ENCODE measurements around the gene ATP5PO. TPM values are rescaled to one million over a fixed set of nuclear protein-coding genes. Genes with fewer than 3 reads are reported as not detected.

The ATP5PO gene
- total and polyA plus RNA-seq, 2 donors (not counting 1 experiment from before 2014, with no cell fraction given) = 123 to 139 TPM

DNA sequence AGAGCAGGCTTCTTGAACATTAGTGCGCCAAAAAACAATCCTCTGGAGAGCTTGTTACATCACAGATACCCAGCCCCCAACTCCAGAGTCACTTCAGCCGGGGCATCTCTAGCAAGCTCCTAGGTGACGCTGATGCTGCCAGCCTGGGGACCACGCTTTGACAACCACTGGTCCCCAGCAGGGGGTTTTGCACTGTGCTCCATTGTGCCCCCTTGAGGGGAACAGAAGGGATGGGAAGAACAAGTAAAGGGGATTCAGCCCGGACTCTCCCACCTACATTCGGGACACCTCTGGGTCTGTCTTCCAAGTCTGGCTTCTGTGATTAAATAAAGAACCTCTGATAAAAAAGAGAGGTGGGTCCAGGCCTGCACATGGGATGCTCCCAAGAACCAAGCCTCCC is 60.4 kb downstream of the ATP5PO start:
- POLR2A ChIA-PET = no interaction called here
- Histone ChIP-seq H4K20me1 (ENCODE audit: control insufficient read depth, insufficient read depth, low read length, poor library complexity, severe bottlenecking) (no peaks in the 10 kb centered on the region), H3K9ac (ENCODE audit: low read length) (no peak overlapping the region), H3K9me3 (ENCODE audit: control extremely low read depth in 1 of 3, control insufficient read depth in 2 of 3, insufficient read depth in 1 of 3, low read length in 2 of 3) (no peaks in the 10 kb centered on the region), H3K4me3 (ENCODE audit: control extremely low read depth in 1 of 5, extremely low read depth in 1 of 5, insufficient read depth in 1 of 5, low read depth in 2 of 5, low read length in 4 of 5) (no peak overlapping the region), H3K4me2 (replicated peaks; ENCODE audit: low read depth, low read length, poor library complexity, severe bottlenecking) (no peak overlapping the region), H3K27me3 (replicated peaks in 1 of 4; ENCODE audit: control extremely low read depth in 1 of 4, control insufficient read depth in 3 of 4, insufficient read depth in 4 of 4, low read length in 3 of 4) (no peaks in the 10 kb centered on the region), H3K36me3 (replicated peaks in 1 of 2; ENCODE audit: control extremely low read depth in 1 of 2, control insufficient read depth in 1 of 2, extremely low read depth in 1 of 2, insufficient read depth in 2 of 2, low read length in 1 of 2) (no peaks in the 10 kb centered on the region), H3K27ac (ENCODE audit: low read length in 2 of 2) (no peak overlapping the region), H2AFZ (ENCODE audit: insufficient read depth, low read depth, low read length, poor library complexity, severe bottlenecking) (no peak overlapping the region), H3K79me2 (ENCODE audit: control insufficient read depth, insufficient read depth, low read length) (no peaks in the 10 kb centered on the region), H3K4me1 (ENCODE audit: control insufficient read depth in 2 of 2, insufficient read depth in 2 of 2, low read length in 2 of 2) (no peaks in the 10 kb centered on the region)
- DNase-seq (no peak), ATAC-seq (ENCODE audit: low read depth) (no peak)
- Mint-ChIP-seq H3K9me3 (ENCODE audit: insufficient read depth) (no peaks in the 10 kb centered on the region), H3K4me1 (no peaks in the 10 kb centered on the region), H3K27me3 (peaks cover 18% of the 10 kb centered on the region), H3K27ac (no peak overlapping the region), H3K4me3 (no peak overlapping the region)
- TF ChIP-seq, protein P1, sequence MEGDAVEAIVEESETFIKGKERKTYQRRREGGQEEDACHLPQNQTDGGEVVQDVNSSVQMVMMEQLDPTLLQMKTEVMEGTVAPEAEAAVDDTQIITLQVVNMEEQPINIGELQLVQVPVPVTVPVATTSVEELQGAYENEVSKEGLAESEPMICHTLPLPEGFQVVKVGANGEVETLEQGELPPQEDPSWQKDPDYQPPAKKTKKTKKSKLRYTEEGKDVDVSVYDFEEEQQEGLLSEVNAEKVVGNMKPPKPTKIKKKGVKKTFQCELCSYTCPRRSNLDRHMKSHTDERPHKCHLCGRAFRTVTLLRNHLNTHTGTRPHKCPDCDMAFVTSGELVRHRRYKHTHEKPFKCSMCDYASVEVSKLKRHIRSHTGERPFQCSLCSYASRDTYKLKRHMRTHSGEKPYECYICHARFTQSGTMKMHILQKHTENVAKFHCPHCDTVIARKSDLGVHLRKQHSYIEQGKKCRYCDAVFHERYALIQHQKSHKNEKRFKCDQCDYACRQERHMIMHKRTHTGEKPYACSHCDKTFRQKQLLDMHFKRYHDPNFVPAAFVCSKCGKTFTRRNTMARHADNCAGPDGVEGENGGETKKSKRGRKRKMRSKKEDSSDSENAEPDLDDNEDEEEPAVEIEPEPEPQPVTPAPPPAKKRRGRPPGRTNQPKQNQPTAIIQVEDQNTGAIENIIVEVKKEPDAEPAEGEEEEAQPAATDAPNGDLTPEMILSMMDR (IDR thresholded peaks at IDR 0.05) = no peak
- no peak for TF ChIP-seq EZH2 (IDR thresholded peaks at IDR 0.05; ENCODE audit: borderline replicate concordance, insufficient read depth, low read depth, low read length, poor library complexity, severe bottlenecking)
- WGBS (ENCODE audit: insufficient coverage) = 82% methylated on average over 3 of the region's 6 CpGs
- intact Hi-C loops (cut with micrococcal nuclease) = no loop called here
- CTCF ChIA-PET = no interaction called here

DNA sequence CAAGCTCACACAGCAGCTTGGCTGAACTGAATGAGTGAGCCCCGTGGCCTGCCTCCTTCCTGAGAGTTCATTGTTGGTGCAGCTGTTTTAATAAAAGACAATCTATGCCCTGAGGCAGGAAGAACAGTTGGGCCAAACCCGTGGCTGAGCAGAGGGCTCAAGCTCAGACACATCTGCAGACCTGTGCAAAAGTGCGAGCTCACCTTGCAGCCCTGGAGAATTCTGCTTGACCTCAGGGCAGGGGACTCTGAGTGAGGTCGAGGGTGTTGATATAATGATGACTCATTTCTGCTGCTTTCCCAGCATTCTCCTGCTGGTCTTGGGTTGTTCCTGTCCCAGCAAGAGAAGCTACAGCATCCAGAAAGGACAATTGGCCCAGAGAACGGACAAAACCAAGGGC is 61.0 kb downstream of the ATP5PO start:
- Histone ChIP-seq H2AFZ (ENCODE audit: insufficient read depth, low read depth, low read length, poor library complexity, severe bottlenecking) (no peak overlapping the region), H3K9ac (ENCODE audit: low read length) (no peak overlapping the region), H3K27ac (ENCODE audit: low read length in 2 of 2) (no peak overlapping the region), H4K20me1 (ENCODE audit: control insufficient read depth, insufficient read depth, low read length, poor library complexity, severe bottlenecking) (no peaks in the 10 kb centered on the region), H3K9me3 (ENCODE audit: control extremely low read depth in 1 of 3, control insufficient read depth in 2 of 3, insufficient read depth in 1 of 3, low read length in 2 of 3) (no peaks in the 10 kb centered on the region), H3K4me2 (replicated peaks; ENCODE audit: low read depth, low read length, poor library complexity, severe bottlenecking) (no peak overlapping the region), H3K79me2 (ENCODE audit: control insufficient read depth, insufficient read depth, low read length) (no peaks in the 10 kb centered on the region), H3K36me3 (replicated peaks in 1 of 2; ENCODE audit: control extremely low read depth in 1 of 2, control insufficient read depth in 1 of 2, extremely low read depth in 1 of 2, insufficient read depth in 2 of 2, low read length in 1 of 2) (no peaks in the 10 kb centered on the region), H3K4me3 (ENCODE audit: control extremely low read depth in 1 of 5, extremely low read depth in 1 of 5, insufficient read depth in 1 of 5, low read depth in 2 of 5, low read length in 4 of 5) (no peak overlapping the region), H3K4me1 (ENCODE audit: control insufficient read depth in 2 of 2, insufficient read depth in 2 of 2, low read length in 2 of 2) (no peaks in the 10 kb centered on the region), H3K27me3 (replicated peaks in 1 of 4; ENCODE audit: control extremely low read depth in 1 of 4, control insufficient read depth in 3 of 4, insufficient read depth in 4 of 4, low read length in 3 of 4) (no peaks in the 10 kb centered on the region)
- WGBS (ENCODE audit: insufficient coverage) = 79% methylated on average over 5 of the region's 5 CpGs
- TF ChIP-seq EZH2 (IDR thresholded peaks at IDR 0.05; ENCODE audit: borderline replicate concordance, insufficient read depth, low read depth, low read length, poor library complexity, severe bottlenecking) = no peak
- TF ChIP-seq, protein P1 (IDR thresholded peaks at IDR 0.05) = no peak
- ChIA-PET POLR2A (no interaction called here), CTCF (no interaction called here)
- ATAC-seq (ENCODE audit: low read depth) = no peak
- DNase-seq = no peak
- intact Hi-C loops (cut with micrococcal nuclease) = no loop called here
- Mint-ChIP-seq H3K4me1 (no peaks in the 10 kb centered on the region), H3K4me3 (no peak overlapping the region), H3K27ac (no peak overlapping the region), H3K27me3 (peaks cover 16% of the 10 kb centered on the region), H3K9me3 (ENCODE audit: insufficient read depth) (no peaks in the 10 kb centered on the region)

Other genes with a start within 250 kb of the ATP5PO start
- 36.5 and 37.9 TPM in 2 replicates for gene MRPS6, start 157.8 kb upstream of the ATP5PO start, total RNA-seq
- 15.7 and 19.7 TPM in 2 replicates for gene MRPS6, start 157.8 kb upstream of the ATP5PO start, polyA plus RNA-seq
- gene SLC5A3, start 157.8 kb upstream of the ATP5PO start, total RNA-seq = 16.7 and 18.0 TPM in 2 replicates
- gene SLC5A3, start 157.8 kb upstream of the ATP5PO start, polyA plus RNA-seq = 1.2 and 2.9 TPM in 2 replicates

Measured in B cell (primary cell).